K562 (cell line): ENCODE data around the gene VIM. TPM values are rescaled to one million over a fixed set of nuclear protein-coding genes. Genes with fewer than 3 reads are reported as not detected.

ENCODE experiments used
- BRD9 ChIP-seq: fragments of 450-650 bp; IDR thresholded peaks from 2 replicates; pipeline ENCODE4 v1.6.1; 2018; ENCODE audit warnings: low read depth; ENCODE audit not compliant: partially characterized antibody
- C11orf30 ChIP-seq: fragments of 450-650 bp; IDR thresholded peaks from 2 replicates; pipeline ENCODE4 v1.6.1; 2016; ENCODE audit warnings: low read depth, mild to moderate bottlenecking
- CEBPG ChIP-seq, 3 experiments: fragments of 200-800 bp in 1 of 3; sonication (Bioruptor generic) in 1 of 3; sonication (generic) in 1 of 3; formaldehyde crosslinking in 1 of 3; IDR thresholded peaks in 2 of 3; conservative IDR thresholded peaks in 1 of 3; 2 replicates each; pipeline versions ENCODE4 v1.6.1 to v1.8.0; 2016 to 2022; ENCODE audit warnings: missing compliant biosample characterization in 2 of 3, missing genetic modification characterization in 2 of 3, mild to moderate bottlenecking in 1 of 3, missing genetic modification reagents in 1 of 3
- CREM ChIP-seq: IDR thresholded peaks from 2 replicates; pipeline ENCODE4 v1.6.1; 2014; ENCODE audit warnings: antibody characterized with exemption, low read depth
- HSF4 ChIP-seq: fragments of 250-450 bp; sonication (Bioruptor Pico); IDR thresholded peaks from 2 replicates; pipeline ENCODE4 v2.1.2; 2022; ENCODE audit warnings: mild to moderate bottlenecking, moderate library complexity, borderline replicate concordance
- JUND ChIP-seq, 2 experiments: IDR thresholded peaks; 2 replicates in 1 of 2; 3 replicates in 1 of 2; pipeline ENCODE4 v1.6.1; 2011; ENCODE audit warnings: borderline replicate concordance in 2 of 2, low read depth in 2 of 2, low read length in 2 of 2, improper control_type of control experiment in 1 of 2, missing biosample characterization in 1 of 2, missing genetic modification characterization in 1 of 2, missing genetic modification reagents in 1 of 2
- NR2F6 ChIP-seq: fragments of 450-650 bp; formaldehyde crosslinking; IDR thresholded peaks from 2 replicates; pipeline ENCODE4 v1.4.0; 2020; ENCODE audit warnings: mild to moderate bottlenecking
- PCBP2 ChIP-seq: fragments of 200-400 bp; formaldehyde crosslinking; IDR thresholded peaks from 2 replicates; pipeline ENCODE4 v1.6.1; 2018; ENCODE audit warnings: low read length, low read depth, mild to moderate bottlenecking, moderate library complexity; ENCODE audit not compliant: poor library complexity, severe bottlenecking
- SIX5 ChIP-seq, 2 experiments: IDR thresholded peaks; 2 replicates each; pipeline ENCODE4 v1.6.1; 2011; ENCODE audit warnings: low read length in 2 of 2, borderline replicate concordance in 1 of 2, low read depth in 1 of 2, mild to moderate bottlenecking in 1 of 2, moderate library complexity in 1 of 2; ENCODE audit not compliant: insufficient read depth in 1 of 2
- SOX6 ChIP-seq: fragments of 450-650 bp; IDR thresholded peaks from 2 replicates; pipeline ENCODE4 v1.6.1; 2014; ENCODE audit warnings: mild to moderate bottlenecking
- SRSF3 ChIP-seq: fragments of 200-400 bp; formaldehyde crosslinking; IDR thresholded peaks from 2 replicates; pipeline ENCODE4 v1.6.1; 2016; ENCODE audit warnings: mild to moderate bottlenecking, low read length, moderate library complexity; ENCODE audit not compliant: insufficient read depth
- TOE1 ChIP-seq, 2 experiments: fragments of 450-650 bp in 1 of 2; sonication (generic) in 1 of 2; formaldehyde crosslinking in 1 of 2; IDR thresholded peaks; 2 replicates each; pipeline versions ENCODE4 v1.7.1 to v1.8.0; 2016 to 2022; ENCODE audit warnings: borderline replicate concordance in 2 of 2, mild to moderate bottlenecking in 2 of 2, antibody characterized with exemption in 1 of 2, inconsistent platforms in 1 of 2, low read depth in 1 of 2, missing genetic modification reagents in 1 of 2, moderate library complexity in 1 of 2
- ZBTB8A ChIP-seq: fragments of 450-650 bp; IDR thresholded peaks from 2 replicates; pipeline ENCODE4 v1.6.1; 2018; ENCODE audit warnings: mild to moderate bottlenecking, moderate library complexity; ENCODE audit not compliant: partially characterized antibody
- ZNF77 ChIP-seq: fragments of 250-450 bp; sonication (Bioruptor Pico); IDR thresholded peaks from 2 replicates; pipeline ENCODE4 v1.5.0; 2020
- polyA plus RNA-seq, 8 experiments: library from polyadenylated mRNA; depleted of rRNA in 4 of 8; stranded (reverse) in 5 of 8; unstranded in 3 of 8; fragments of >200 nt; fragmentation: Nextera tagmentation in 2 of 8; fragmentation: Illumina TruSeq in 1 of 8; extraction: Ambion mirVana in 2 of 8; extraction: Trizol in 1 of 8; gene quantifications; 2 replicates each; pipeline versions ENCODE4 v1.2.1 to v1.2.3, GENCODE V29; 2011 to 2014; ENCODE audit warnings: inconsistent platforms in 1 of 8, missing spikeins in 1 of 8
- total RNA-seq, 7 experiments: library from RNA; depleted of rRNA in 6 of 7; stranded (reverse); fragments of >200 nt in 6 of 7; fragmentation: Illumina TruSeq in 2 of 7; extraction: Trizol in 2 of 7; gene quantifications; 2 replicates each; pipeline versions ENCODE4 v1.2.1 to v1.2.3, GENCODE V29; 2011 to 2021; ENCODE audit warnings: low replicate concordance in 1 of 7
- TF ChIP-seq, protein P1 (sequence below): fragments of 250-450 bp; sonication (Bioruptor Pico); IDR thresholded peaks from 2 replicates; pipeline ENCODE4 v1.6.1; 2021; ENCODE audit warnings: mild to moderate bottlenecking
- TF ChIP-seq, protein P2 (sequence below), 2 experiments: IDR thresholded peaks in 1 of 2; conservative IDR thresholded peaks in 1 of 2; 2 replicates each; pipeline ENCODE4 v1.6.1; 2016; ENCODE audit warnings: low read depth in 2 of 2, mild to moderate bottlenecking in 1 of 2, missing compliant biosample characterization in 1 of 2, missing genetic modification characterization in 1 of 2, moderate library complexity in 1 of 2
- TF ChIP-seq, protein P3 (sequence below): sonication (generic); formaldehyde crosslinking; IDR thresholded peaks from 2 replicates; pipeline ENCODE4 v1.8.1; 2023; ENCODE audit warnings: missing genetic modification reagents, mild to moderate bottlenecking, borderline replicate concordance

The VIM gene
- total and polyA plus RNA-seq, 9 of the 15 experiments (the other 6 are each of a cell fraction or from before 2014, with no cell fraction given), result 86.0 to 621 (median 383) TPM

DNA sequence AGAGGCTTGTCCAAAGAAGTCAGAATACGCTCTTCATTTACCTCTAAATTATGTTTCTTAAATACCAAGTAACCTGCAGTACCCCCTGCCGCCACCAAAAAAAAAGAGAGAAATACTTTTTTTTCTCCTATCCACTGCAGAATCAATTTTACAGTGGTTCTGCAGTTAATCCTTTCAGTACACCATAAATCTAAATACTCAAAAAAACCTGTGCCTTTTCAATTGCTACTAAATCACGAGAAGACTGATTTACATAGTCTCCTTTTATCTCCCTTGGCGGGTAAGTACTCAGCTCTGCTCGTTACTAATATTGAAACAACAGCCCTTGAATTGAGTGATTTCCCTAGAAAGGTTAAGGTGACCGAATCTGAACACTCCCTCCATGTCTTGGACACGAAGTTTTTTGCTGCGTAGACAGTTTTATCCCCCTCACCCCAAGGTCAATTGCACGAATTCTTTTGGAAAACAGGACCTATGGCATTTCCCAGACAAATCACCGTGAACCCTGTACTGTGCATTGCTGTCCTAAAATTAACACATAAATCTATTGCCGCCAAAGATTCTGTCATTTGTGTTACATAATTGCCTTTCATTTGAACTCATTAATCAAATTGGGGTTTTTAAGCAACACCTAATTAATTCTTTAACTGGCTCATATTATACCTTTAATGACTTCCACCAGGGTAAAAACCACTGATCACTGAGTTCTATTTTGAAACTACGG is 512 bp upstream of the VIM start (continued):
- TF ChIP-seq HSF4 (CRISPR knock-in tag) (no peak), CREM (no peak), BRD9 (peak; percentile 28), TOE1 (IDR thresholded peaks at IDR 0.05; ENCODE audit: borderline replicate concordance) (no peak), TOE1 (CRISPR knock-in tag; IDR thresholded peaks at IDR 0.05; ENCODE audit: borderline replicate concordance, low read depth) (no peak), ZNF77 (CRISPR knock-in tag) (no peak), SRSF3 (no peak), CEBPG (CRISPR knock-in tag; IDR thresholded peaks at IDR 0.05) (no peak), CEBPG (tag; conservative IDR thresholded peaks at IDR 0.05 in 1 of 2, IDR thresholded peaks at IDR 0.05 in 1 of 2) (no peak), JUND (IDR thresholded peaks at IDR 0.05; ENCODE audit: borderline replicate concordance, low read depth, low read length) (no peak), JUND (tag; IDR thresholded peaks at IDR 0.05; ENCODE audit: borderline replicate concordance, low read depth, low read length) (no peak; the same call in 2 of the 3 replicates), ZBTB8A (no peak), NR2F6 (no peak), SIX5 (IDR thresholded peaks at IDR 0.05; ENCODE audit: borderline replicate concordance in 1 of 2, insufficient read depth in 1 of 2, low read depth in 1 of 2, low read length in 2 of 2) (no peak), PCBP2 (no peak), C11orf30 (peak; percentile 98), SOX6 (no peak)
- TF ChIP-seq, protein P1, sequence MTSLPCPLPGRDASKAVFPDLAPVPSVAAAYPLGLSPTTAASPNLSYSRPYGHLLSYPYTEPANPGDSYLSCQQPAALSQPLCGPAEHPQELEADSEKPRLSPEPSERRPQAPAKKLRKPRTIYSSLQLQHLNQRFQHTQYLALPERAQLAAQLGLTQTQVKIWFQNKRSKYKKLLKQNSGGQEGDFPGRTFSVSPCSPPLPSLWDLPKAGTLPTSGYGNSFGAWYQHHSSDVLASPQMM (CRISPR knock-in tag), result no peak
- TF ChIP-seq, protein P2, sequence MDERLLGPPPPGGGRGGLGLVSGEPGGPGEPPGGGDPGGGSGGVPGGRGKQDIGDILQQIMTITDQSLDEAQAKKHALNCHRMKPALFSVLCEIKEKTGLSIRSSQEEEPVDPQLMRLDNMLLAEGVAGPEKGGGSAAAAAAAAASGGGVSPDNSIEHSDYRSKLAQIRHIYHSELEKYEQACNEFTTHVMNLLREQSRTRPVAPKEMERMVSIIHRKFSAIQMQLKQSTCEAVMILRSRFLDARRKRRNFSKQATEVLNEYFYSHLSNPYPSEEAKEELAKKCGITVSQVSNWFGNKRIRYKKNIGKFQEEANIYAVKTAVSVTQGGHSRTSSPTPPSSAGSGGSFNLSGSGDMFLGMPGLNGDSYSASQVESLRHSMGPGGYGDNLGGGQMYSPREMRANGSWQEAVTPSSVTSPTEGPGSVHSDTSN (CRISPR knock-in tag; IDR thresholded peaks at IDR 0.05; ENCODE audit: low read depth), result no peak
- TF ChIP-seq, protein P2 (tag; conservative IDR thresholded peaks at IDR 0.05; ENCODE audit: low read depth), result peak; percentile 88
- TF ChIP-seq, protein P3, sequence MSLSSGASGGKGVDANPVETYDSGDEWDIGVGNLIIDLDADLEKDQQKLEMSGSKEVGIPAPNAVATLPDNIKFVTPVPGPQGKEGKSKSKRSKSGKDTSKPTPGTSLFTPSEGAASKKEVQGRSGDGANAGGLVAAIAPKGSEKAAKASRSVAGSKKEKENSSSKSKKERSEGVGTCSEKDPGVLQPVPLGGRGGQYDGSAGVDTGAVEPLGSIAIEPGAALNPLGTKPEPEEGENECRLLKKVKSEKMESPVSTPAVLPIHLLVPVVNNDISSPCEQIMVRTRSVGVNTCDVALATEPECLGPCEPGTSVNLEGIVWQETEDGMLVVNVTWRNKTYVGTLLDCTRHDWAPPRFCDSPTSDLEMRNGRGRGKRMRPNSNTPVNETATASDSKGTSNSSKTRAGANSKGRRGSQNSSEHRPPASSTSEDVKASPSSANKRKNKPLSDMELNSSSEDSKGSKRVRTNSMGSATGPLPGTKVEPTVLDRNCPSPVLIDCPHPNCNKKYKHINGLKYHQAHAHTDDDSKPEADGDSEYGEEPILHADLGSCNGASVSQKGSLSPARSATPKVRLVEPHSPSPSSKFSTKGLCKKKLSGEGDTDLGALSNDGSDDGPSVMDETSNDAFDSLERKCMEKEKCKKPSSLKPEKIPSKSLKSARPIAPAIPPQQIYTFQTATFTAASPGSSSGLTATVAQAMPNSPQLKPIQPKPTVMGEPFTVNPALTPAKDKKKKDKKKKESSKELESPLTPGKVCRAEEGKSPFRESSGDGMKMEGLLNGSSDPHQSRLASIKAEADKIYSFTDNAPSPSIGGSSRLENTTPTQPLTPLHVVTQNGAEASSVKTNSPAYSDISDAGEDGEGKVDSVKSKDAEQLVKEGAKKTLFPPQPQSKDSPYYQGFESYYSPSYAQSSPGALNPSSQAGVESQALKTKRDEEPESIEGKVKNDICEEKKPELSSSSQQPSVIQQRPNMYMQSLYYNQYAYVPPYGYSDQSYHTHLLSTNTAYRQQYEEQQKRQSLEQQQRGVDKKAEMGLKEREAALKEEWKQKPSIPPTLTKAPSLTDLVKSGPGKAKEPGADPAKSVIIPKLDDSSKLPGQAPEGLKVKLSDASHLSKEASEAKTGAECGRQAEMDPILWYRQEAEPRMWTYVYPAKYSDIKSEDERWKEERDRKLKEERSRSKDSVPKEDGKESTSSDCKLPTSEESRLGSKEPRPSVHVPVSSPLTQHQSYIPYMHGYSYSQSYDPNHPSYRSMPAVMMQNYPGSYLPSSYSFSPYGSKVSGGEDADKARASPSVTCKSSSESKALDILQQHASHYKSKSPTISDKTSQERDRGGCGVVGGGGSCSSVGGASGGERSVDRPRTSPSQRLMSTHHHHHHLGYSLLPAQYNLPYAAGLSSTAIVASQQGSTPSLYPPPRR (CRISPR knock-in tag), result no peak
